ENCODE data around the gene WASF2. TPM values are rescaled to one million over a fixed set of nuclear protein-coding genes. Genes with fewer than 3 reads are reported as not detected.

The WASF2 gene
- total RNA-seq, 1 experiment from 2014 or later: 134 TPM

DNA sequence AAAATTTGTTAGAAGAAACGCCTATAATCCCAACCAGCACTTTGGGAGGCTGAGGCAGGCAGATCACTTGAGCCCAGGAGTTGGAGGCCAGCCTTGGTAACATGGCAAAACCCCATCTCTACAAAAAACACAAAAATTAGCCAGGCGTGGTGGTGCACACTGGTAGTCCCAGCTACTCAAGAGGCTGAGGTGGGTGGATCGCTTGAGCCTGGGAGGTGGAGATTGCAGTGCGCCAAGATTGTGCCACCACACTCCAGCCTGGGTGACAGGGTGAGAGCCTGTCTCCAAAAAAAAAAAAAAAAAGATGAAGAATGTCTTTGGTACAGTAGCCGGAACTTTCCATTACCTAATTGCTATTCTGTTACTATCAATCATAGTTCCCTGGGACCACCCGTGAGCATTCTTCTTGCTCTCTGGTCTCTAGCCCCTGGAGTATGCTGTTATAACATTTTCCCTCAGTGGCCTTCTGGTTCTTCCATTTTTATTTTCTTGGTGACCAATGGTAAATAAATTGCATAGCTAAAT lies 43.4 kb downstream of the WASF2 start:
- H3K9me3 ChIP-seq (ENCODE audit: insufficient read depth, low read depth): no peaks in the 10 kb centered on the region
- H3K4me3 ChIP-seq: no peak overlapping the region
- POLR2A ChIA-PET (ENCODE audit: unreplicated experiment): no interaction called here
- no peak overlapping the region for H2AFZ ChIP-seq
- H3K4me2 ChIP-seq: no peak overlapping the region
- no peak overlapping the region for H3K27ac ChIP-seq
- peaks cover 34% of the 10 kb centered on the region; the same call in 1 of the 2 replicates for H3K79me2 ChIP-seq (ENCODE audit: low read depth)
- H3F3A ChIP-seq (ENCODE audit: insufficient read depth, low read depth): no peaks in the 10 kb centered on the region
- H3K9me2 ChIP-seq (ENCODE audit: insufficient read depth): no peaks in the 10 kb centered on the region
- no peaks in the 10 kb centered on the region for H3K36me3 ChIP-seq (ENCODE audit: low read depth)
- no peak for TF ChIP-seq CTCF (conservative IDR thresholded peaks at IDR 0.05)
- TF ChIP-seq EZH2 (IDR thresholded peaks at IDR 0.05; ENCODE audit: low read depth): no peak
- no TSS peak for BruUV-seq (replicated peaks)
- H3K27me3 ChIP-seq (ENCODE audit: insufficient read depth, low read depth): no peaks in the 10 kb centered on the region
- H4K20me1 ChIP-seq (ENCODE audit: insufficient read depth): peaks cover 3% of the 10 kb centered on the region; the same call in 1 of the 2 replicates
- no peaks in the 10 kb centered on the region for H3K4me1 ChIP-seq (replicated peaks; ENCODE audit: insufficient read depth)
- intact Hi-C loops (cut with micrococcal nuclease; ENCODE audit: unreplicated experiment): no loop called here
- no peak for DNase-seq
- CTCF ChIA-PET: interaction anchor here (0.6 kb wide), 1 partner anchor 400 kb away, joined by 13 read pairs; no protein-coding TSS in a partner anchor

DNA sequence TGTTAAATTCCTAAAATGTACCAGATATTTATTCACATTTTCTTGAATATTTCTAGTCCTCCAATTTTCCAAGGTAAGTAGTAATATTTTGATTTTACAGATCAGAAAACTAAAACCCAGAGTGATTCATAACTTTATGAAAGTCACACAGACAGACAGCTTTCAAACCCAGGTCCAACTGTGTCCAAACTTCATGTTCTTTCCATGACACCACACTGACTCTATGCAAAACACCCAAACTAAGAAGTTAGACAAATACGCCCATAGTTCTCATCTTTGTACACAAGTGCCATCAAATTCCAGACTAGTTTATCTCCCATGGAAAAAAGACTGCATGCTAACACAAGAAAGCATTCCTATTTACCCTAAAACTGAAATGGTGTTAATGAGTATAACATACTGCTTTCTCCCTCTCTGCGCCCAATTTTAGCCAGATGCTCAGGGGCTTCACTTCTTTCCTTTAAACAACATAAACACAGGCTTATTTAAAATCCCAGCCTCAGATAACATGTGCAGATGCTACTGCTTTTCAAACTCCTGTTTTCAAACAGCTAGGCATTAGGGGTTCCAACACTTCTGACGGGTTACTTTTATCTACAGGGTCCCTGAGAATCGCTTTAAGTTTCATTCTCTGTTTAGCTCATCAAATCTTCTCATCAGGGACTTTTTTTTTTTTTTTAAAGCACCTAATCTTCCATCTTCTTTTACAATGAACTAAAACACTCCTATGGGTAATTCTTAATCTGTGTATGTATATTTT lies 44.6 kb downstream of the WASF2 start:
- ChIA-PET POLR2A (ENCODE audit: unreplicated experiment) (interaction anchor here (0.6 kb wide), 3 partner anchors 18 to 324 kb away, joined by 6 to 10 read pairs (median 7); no protein-coding TSS in a partner anchor), CTCF (interaction anchor here (0.6 kb wide), 1 partner anchor 93 kb away, joined by 5 read pairs; no protein-coding TSS in a partner anchor)
- H3K36me3 ChIP-seq (ENCODE audit: low read depth): no peaks in the 10 kb centered on the region
- no peak overlapping the region for H3K27ac ChIP-seq
- no peaks in the 10 kb centered on the region for H3F3A ChIP-seq (ENCODE audit: insufficient read depth, low read depth)
- no peaks in the 10 kb centered on the region for H3K9me2 ChIP-seq (ENCODE audit: insufficient read depth)
- H2AFZ ChIP-seq: no peak overlapping the region
- TF ChIP-seq EZH2 (IDR thresholded peaks at IDR 0.05; ENCODE audit: low read depth) (no peak), CTCF (conservative IDR thresholded peaks at IDR 0.05) (no peak)
- H3K4me3 ChIP-seq: no peak overlapping the region
- DNase-seq: no peak
- BruUV-seq (replicated peaks): no TSS peak
- intact Hi-C loops (cut with micrococcal nuclease; ENCODE audit: unreplicated experiment): no loop called here
- H3K79me2 ChIP-seq (ENCODE audit: low read depth): peaks cover 31% of the 10 kb centered on the region; the same call in 1 of the 2 replicates
- no peak overlapping the region for H3K4me2 ChIP-seq
- peaks cover 3% of the 10 kb centered on the region; the same call in 1 of the 2 replicates for H4K20me1 ChIP-seq (ENCODE audit: insufficient read depth)
- H3K4me1 ChIP-seq (replicated peaks; ENCODE audit: insufficient read depth): no peaks in the 10 kb centered on the region
- no peaks in the 10 kb centered on the region for H3K27me3 ChIP-seq (ENCODE audit: insufficient read depth, low read depth)
- H3K9me3 ChIP-seq (ENCODE audit: insufficient read depth, low read depth): no peaks in the 10 kb centered on the region

DNA sequence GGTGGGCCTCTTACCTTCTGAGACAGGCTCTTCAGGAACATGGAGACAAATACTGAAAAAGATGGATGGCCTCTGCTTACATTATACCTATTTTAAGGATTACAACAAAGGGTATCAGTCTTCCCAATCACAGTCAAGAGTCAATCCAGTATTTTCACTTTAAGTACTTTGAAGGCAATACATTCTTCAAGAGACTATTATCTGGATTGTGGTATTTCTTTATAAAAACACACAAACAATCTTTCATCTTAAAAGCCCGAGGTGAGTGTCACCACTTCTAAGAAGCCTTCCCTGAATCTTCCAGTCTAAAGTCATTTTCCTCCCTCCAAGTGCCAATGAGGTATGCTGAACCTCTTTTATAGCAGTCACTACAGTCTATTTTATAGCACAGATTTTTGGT lies 45.3 kb downstream of the WASF2 start:
- Histone ChIP-seq H3K4me3 (no peak overlapping the region), H3K79me2 (ENCODE audit: low read depth) (peaks cover 31% of the 10 kb centered on the region), H3K9me2 (ENCODE audit: insufficient read depth) (no peaks in the 10 kb centered on the region), H3K36me3 (ENCODE audit: low read depth) (no peaks in the 10 kb centered on the region), H3K27me3 (ENCODE audit: insufficient read depth, low read depth) (no peaks in the 10 kb centered on the region), H3K27ac (no peak overlapping the region), H4K20me1 (ENCODE audit: insufficient read depth) (peaks cover 3% of the 10 kb centered on the region; the same call in 1 of the 2 replicates), H3K4me1 (replicated peaks; ENCODE audit: insufficient read depth) (no peaks in the 10 kb centered on the region), H3K4me2 (no peak overlapping the region), H3F3A (ENCODE audit: insufficient read depth, low read depth) (no peaks in the 10 kb centered on the region), H3K9me3 (ENCODE audit: insufficient read depth, low read depth) (no peaks in the 10 kb centered on the region), H2AFZ (no peak overlapping the region)
- no TSS peak for BruUV-seq (replicated peaks)
- ChIA-PET POLR2A (ENCODE audit: unreplicated experiment) (no interaction called here), CTCF (no interaction called here)
- DNase-seq: no peak
- intact Hi-C loops (cut with micrococcal nuclease; ENCODE audit: unreplicated experiment): no loop called here
- no peak for TF ChIP-seq CTCF (conservative IDR thresholded peaks at IDR 0.05)
- TF ChIP-seq EZH2 (IDR thresholded peaks at IDR 0.05; ENCODE audit: low read depth): no peak

Data from PC-9 (cell line).